Activated CD4-positive, CD25-positive, alpha-beta regulatory T cell treated with anti-CD3 and anti-CD28 coated beads, Interleukin-2, amount 50 U/mL, for 16 hours (primary cell): ENCODE data around the gene IL3.

ENCODE experiments used
- DNase-seq: peaks from one replicate; pipeline ENCODE4 v3.0.0-alpha.2; 2020; ENCODE audit warnings: low read depth, low spot score

IL3 gene

DNA sequence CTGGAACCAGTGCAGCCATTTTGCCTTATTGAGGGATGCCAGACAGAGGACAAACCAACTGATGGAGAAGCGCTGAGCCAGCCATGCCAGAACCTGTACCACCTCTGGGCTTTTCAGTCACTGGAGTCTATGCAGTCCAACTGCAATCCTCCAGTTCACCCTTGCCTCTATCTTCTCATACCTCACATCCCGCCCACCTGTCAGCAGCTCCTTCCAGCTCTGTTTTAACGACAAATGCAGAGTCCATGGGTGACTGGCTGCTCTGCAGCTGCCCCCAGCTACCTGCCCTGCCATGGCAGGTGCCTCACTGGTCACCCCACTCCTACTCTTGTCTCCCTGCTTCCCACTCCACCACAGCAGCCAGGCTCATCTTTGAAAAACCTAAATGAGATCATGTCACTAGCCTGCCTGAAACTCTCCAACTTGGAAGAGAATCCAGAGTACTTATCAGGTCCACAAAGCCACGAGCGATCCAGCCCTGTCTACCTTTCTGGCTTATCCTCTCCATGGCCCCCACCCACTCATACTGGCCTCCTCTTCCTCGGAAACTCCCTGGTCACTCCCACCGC is 35.0 kb upstream of the IL3 start:
- no peak for DNase-seq

DNA sequence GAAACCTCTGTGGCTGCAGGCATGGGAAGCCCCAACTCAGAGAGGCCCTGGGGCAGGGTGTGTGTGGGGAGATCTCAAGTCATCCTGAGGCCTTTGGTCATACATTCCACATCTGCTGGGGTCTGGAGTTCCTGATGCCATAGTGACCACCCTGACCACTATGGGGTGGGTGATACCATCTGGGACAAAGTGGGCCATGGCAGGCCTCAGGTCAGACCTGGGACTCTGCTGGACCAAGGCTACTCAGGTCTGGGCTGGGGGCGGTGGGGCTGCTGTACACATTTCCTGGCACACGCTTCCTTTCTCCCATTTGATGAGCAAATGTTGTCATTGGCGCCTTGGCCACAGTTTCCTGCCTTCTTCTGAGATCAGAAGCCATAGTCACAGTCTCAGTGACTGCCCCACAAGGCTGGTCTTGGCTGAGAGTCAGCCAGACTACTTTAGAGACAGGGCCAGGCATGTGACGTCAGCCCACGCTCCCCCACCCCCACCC is 33.9 kb upstream of the IL3 start:
- DNase-seq: no peak

DNA sequence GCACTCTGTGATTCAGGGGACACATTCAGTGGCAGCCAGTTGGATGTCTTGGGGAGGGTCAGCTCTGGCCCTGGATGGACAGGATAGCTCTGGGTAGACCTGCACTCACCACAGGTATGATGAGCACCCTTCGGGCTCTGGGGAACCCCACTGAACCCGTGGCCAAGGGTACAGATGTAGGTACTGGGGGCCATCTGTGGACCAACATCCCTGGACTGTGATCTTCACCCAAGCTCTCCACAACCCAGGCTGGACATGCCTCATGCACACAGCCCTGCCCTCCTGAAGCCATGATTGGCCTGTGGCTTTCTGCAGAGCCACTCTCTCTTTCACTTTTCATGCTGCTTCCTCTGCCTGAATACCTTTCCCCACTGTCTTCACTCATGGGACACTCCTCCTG is 33.4 kb upstream of the IL3 start:
- DNase-seq: no peak

DNA sequence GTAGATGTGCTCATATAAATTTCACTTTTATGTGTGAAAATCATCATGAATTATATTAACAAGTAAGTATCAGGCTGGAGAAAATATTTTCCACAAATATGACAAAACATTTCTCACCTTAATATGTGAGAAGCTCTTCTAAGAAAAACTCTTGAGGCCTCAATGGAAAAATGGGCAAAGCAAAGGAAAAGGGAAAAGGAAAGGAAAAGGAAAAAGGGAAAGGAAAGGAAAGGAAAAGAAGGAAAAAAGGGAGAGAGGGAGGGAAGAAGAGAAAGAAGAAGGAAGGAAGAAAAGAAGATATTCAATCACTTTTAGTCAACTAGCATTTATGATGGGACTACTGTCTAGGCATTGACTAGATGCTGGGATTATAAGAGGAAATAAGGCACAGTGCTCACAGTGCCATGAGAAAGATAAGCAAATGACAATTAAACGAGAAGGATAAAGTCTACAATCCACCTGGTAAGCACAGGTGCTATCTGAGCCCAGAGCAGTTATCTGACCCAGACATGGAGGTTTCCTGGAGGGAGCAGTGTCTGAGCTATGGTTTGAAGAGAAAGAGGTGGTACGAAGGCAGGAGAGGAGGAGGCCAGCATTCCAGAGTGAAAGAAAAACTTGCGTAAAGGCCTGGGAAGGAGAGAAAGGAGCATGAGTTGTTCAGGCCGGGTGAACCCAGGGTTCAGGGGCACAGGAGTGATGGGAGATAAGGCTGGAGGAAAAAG is 30.7 kb upstream of the IL3 start:
- DNase-seq: no peak

DNA sequence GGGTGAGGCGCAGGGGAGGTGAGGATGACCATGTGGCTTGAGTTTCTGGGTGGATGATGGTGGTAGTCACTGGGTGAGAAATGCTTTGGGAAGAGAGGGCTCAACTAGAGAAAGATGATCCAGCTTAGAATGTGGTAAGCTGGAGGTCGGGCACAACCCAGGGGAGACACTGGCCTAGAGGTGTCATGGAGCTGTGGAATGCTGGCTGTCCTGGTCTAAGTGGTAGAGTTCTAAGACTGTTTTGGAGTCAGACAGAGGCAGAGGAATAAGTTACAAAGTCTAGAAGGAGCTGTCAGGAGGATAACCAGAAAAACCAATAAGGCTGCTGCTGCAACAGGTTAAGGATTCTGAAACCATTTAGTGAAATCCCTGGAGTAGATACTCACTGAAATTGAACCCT is 29.8 kb upstream of the IL3 start:
- no peak for DNase-seq

DNA sequence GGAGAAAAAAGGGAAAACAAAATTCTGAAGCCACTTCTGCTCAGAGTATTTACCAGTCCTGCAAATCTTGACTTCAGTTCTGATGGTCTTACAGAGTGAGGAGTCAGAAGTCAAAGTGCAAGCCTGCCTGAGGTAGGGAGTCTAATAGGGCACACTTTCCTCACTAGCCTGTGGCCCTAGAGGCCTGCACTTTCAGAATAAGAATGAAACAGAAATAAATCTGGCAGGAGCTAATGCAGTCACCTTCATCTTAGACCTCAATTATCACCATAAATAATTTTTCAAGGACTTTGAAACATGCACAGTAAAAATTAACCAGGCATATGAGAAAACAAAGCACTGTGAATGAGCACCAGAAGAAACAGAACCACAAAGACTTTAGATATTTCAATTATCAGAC is 28.3 kb upstream of the IL3 start:
- DNase-seq: no peak

DNA sequence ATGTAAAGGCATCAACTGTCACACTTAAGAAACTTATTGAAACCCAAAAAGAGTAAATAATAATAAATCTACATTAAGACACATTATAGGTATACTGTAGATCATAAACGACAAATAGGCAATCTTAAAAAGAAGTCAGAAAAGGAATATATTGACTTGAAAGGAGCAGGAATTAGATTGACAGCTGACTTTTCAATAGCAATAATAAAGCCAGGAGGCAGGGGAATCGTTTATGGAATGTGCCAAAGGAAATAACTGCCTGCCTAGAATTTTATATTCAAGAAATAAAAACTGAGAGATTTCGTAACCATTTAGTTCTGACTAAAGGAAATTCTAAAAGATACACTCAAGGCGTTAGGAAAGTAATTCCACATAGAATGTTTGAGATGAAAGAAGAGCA is 27.3 kb upstream of the IL3 start:
- DNase-seq: no peak

DNA sequence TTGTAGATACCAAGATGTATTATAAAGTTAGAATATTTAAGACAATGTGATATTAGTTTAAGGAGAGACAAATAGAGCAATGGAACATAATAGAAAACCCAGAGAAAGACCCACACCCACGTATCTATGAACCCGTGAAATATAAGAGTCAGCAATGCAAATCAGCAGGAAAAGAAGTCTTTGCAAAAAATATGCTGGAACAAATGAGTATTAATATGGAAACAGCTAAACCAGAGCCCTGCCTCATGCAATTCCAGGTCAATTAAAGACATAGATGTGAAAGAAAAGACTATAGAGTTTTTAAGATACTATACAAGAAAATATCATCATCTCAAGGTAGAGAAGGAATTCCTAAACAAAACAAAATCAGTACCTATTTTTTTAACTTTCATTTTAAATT is 23.1 kb upstream of the IL3 start:
- no peak for DNase-seq

DNA sequence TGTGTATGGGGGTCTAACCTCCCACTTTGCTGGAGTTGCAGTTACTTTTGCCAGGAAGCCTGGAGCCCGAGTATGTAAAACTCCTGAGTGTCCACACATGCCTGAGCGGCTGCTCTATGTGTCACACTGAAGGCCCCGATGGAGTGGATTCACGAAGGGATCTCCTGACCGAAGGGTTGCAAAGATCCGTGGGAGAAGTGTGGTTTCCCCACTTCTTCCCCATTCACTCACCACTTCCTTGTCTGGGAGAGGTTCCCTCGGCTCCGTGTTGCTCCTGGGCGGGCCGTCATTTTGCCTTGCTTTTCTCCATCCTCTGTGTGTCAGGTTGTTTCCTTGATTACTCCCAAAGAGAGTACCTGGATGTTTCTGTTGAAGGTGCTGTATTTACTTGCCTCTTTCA is 16.2 kb upstream of the IL3 start:
- DNase-seq: no peak

DNA sequence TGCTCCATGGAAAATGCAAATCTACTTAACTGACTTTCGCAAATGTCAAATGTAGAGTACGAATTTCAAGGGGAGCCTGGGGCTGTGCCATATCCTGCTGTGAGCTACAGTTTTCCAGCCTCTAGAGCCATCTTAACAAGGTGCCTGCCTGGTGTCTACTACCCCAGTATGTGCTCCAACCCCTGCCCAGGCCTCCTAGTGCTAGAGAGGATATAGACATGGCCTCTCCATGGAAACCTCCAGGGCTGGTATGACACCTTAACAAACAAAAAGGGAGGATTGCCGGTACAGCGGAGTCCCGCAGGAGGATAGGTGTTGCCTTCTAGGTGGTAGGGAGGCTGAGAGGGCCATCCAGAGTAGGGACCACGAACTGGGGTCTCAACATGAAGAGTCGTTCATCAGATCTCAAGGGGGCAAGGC is 13.6 kb upstream of the IL3 start:
- DNase-seq: no peak

DNA sequence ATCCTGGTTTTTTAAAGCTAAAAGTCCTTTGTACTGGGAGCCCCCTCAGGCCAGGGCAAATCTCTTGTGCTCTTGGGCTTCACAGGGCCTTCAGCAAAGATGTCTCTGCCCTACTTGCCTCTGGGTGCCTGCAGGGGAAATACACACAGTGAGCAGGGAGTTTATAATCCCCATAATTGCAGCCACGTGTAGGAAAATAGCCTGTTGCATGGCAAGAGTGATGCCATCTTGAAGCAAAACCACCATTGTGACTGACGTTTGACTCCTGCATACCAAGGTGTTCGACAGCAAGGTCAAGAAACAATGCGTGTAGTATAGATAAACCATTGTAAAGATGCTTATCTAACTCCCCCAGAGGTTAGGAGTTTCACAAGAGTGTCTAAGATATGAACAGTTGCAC is 11.4 kb upstream of the IL3 start:
- no peak for DNase-seq

DNA sequence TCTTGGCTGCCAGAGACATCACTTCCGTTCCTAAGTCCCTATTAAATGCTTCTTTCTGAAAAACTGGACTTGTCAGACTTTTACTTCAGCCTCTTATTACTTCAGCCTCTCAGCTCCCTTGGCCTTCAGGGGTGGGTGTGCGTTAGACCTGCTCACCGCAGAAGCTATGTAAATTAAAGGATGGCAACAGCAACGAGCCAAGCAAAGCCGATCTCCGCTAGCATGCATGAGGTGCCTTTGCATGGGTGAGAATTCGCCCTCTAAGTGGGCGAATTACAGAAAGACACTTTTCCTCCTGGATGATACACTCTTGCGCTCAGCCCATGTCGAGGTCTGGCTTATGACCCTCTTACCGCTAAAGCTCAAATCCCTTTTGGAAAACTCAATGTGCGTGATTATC is 10.9 kb upstream of the IL3 start:
- no peak for DNase-seq

DNA sequence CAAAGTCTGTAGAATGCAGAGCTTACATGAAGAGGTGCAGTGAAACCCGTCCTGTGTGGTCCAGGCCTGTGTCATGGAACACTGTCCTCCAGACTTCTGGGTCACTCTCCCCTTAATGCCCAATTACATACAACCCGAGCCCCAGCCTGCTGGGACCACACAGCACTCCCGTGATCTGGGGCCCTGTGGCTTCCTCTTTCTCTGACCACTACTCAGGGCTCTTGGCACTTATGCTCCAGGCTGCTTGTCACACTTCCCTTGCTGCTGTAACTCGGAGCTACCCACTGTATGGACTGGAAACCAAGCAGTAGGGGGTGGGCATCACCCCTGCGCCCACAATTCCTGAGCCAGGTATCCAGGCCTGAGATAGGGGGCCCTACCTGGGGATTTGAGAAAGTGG is 10.3 kb upstream of the IL3 start:
- DNase-seq: no peak

DNA sequence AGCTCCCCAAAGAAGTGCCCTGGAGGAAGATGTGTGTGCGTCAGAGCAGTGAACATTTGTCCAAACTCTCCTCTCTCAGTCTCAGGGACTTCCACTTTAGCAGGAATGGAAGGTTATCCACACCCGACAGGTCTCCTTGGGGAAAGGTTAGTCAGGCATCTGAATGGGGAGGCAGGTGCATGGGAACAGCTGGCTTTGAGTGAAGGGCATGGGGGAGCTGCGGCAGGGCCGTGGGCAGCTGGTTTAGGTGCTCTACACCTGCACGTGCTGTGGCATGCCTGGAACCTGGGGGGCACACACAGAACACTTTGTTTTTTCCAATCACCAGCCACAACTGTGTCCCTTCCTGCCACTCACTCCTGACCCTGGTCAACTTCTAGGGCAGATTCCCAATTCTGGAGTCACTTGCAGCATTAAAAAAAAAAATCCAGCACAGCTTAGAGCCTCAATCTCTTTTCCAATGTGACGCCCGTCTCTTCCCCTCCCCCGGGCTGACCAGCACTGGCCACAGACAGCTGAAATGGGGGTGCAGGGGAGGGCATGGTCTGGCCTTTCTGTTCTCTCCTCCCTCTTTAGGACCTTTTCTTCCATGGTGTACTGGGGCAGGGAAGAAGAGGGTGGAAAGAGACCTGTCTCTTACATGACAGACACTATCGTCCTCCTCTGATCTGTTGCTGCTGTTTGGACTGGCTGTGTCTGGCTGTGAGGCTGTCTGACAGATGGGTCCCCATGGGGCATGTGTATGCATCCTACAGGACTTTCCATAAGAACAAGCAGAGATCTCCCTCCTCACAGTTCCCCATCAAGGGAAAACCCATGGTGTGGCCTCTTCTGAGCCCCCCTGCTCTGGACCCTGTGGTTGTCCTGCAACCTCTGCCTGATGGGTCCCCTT is 9.5 kb upstream of the IL3 start:
- DNase-seq: no peak

DNA sequence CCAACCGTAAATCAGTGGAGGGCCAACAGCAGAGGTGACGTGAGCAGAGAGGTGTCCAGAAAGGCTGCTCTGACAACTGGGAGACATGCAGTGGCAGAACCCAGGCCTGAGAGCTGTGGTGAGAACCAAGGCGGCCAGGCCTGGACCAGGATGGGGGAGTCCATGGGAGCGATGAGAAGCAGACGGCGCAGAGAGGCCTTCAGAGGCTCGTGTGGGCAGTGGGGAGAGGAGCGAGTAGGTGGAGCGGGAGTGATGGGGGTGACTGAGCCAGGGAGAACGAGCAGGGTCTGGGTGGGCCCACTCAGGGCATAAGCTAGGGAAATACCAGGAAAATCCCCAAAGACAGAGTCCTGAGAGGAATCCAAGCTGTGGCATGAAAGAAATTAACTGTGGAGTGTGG is 7.9 kb upstream of the IL3 start:
- no peak for DNase-seq

DNA sequence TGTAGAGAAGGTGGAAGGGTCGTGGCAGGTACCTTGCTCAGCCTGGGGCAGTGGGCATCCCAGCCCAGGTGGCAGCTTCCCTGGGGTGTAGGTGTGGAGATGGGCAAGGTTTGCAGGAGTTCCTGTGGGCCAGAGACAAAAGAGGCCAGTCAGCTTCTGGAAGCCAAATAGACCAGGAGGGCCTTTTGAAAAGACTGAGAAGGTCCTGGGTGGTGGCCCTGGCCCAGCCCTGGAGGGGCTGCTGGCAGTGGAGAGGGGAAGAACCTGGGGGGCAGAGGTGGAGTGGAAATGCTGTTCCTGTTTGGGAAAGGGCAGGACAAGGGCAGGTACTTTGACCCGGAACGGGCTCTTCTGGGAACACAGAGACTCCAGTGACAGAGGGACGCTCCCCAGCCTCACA is 7.0 kb upstream of the IL3 start:
- DNase-seq: no peak

DNA sequence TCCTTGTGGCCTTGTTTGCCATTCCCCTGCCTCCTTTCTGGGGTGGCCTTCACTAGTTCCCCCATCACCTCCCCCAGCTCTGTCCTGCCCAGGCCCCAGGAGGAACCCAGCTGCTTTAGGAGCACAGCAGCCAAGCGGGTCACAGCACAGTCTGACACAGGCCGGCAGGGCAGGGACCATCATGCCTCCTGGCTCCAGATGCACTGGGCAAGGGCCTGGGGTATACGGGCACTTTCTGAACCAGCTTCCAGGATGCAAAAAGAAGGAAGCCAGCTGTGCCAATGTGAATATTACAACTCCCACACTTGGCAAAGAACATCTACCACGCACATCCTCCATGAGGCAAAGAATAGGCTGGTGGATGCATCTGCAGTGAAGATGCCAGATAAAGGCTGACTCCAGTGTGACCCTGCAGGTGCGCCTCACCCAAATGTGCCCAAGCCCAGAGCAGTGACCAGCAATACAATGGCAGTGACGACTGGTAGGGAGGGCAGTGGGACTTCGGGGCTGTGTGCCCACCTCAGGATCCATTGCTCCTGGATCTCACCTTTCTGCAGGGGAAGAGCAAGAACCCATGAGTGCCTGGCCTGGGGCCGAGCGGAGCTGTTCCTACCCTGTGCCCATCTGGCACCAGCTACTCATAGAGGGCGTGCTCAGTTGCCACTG is 6.3 kb upstream of the IL3 start:
- DNase-seq: no peak

DNA sequence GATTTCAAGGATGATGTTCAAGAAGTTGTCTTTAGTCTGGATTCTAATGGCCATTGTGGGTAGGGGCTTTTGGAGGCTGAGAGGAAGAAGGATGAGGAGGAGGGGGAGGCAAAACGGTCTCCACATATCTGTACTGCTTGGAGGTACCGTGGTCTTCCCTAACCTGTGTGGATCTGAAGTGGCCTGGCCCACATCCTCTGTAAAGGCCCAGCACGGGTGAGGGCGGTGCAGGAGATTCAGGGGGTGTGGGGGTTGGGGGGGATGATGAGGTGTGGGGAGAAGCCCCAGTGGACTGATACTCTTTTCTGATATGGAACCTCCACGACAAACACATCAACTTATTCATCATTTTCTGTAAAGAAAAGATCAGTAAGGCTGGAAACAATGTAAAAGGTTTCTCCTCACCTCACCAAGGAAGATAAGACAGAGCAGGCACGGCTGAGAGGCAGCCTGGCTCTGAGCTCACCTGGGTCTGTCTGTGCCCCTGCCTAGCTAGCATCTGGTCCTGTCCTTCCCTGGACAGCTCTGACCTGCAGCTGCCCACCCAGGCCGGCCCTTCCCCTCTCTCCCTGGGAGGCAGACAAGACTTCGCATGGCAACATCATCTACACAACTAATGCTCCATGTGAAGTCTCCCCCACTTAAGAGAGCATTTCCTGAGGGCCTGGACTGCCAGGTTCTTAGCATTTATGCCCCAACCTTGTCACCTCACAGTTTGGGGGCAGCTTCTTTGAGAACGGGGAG is 5.6 kb upstream of the IL3 start:
- DNase-seq: no peak

DNA sequence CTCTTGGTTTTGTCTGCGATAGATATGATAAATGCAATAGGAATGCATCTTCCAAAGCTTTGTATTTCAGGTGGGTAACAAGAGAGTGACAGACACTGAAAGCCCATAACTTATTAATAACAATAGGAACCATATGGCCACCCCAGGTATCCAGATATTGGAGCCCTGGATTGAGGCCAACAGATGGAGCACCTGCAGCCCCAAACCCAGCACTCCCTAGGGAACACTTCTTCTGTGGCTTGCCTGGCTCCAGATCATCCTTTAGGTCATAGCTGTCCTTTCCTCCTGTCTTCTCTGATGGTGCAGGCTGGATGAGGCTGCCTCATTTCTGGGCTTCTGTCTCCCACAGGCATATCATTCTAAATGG is 5.0 kb upstream of the IL3 start:
- DNase-seq: no peak

DNA sequence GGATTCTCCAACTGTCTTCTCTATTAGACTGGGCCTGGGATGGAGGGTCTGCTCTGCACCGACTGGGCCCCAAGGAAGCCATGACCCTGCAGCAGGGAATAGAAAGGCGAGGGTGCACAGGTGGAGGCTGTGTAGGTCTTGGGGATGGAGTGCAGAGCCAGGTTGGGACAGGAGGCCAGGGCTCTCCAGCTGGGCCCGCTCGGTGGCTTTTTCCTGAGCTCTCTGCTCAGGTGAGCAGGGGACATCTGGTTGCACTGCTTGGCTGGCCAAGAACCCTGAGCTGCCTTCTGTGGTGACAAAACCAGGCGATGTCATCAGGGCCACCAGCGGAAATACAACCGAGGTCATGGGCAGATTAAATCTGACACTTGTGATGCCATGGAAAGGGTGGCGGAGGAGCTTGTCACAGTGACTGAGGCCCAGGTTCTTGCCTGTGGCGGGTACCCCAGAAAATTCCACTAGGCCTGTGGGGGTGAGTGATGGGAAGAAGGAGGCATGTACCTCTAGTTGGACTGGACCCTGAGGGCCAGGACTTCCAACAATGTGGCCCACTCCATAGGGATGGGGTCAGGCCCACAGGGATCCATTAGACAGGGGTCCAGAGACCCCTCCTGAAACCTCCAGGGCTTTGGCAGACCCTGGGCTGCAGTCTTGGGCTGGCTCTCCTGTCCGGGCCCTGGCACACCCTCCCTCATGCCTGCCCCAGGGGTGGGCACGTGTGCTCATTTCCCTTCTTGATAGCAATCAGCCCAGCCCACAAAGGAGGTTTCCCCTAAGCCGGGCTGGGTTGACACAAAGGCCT is 4.4 kb upstream of the IL3 start:
- no peak for DNase-seq
